HG02870 (cell line): ENCODE measurements around the gene DPYSL3.
"Not testable (repeated sequence)": the region's sequence is repeated elsewhere in the genome, so short reads cannot be mapped to it uniquely, and the experiment has no call there.

Source experiments
- ATAC-seq: cut with Tn5 transposase; IDR thresholded peaks from one replicate; pipeline ENCODE4 v1.9.1; 2021; ENCODE audit warnings: mild to moderate bottlenecking, moderate library complexity; ENCODE audit not compliant: unreplicated experiment

DPYSL3 gene

DNA sequence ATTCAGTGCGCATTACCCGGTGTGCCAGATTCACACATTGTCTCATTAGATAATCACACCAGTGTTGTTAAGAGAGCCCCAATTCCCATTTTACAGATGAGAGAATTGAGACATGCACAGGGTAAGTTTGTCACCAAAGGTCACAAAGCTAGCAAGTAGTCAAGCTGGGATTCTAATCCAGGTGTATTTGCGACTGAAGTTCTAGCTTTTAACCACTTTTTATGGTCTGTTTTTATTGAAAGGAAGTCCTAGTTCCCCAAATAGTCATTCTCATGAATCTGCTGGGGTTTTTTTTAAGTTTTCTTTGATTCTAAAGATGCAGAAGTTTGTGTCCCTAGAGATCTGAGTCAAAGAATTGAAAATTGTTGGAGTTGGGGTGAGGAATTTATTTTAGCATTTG, 136.5 kb downstream of the DPYSL3 start:
- no peak for ATAC-seq

DNA sequence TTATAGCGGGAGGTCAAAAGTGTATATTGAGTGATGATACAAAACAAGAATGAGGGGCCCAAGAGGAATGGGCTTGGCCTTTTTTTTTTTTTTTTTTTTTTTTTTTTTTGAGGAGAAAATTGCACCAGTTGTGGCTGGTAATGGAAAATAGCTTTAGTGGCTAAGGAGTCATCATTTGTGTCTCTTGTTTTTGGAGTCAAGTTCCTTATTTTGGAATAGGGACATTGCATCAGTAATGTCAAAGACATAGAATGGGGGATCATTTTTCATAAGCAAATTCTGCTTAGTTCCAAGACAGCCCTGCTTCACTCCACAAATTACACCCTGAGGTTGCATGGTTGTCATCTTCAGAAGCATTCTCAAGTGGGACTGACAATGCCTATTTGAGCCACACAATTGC, 137.7 kb downstream of the DPYSL3 start:
- ATAC-seq = no peak

DNA sequence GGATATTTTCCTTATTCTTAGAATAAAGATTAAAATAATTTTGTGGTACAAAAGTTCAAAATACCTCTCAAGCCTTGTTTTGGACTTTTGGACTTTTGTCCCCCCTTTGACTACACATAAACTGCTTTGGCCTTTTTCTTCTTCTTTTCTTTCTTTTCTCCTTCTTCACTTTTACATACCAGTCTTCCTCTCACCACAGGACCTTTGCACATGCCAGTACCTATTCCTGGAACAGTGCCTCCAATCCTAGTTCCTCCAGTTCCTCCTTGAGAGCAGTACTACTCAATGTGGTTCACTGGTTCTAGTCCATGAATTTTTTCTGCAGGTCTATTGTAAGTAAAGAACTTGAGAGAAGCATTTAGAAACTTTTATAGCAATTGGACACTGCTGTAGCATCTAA, 138.6 kb downstream of the DPYSL3 start:
- no peak for ATAC-seq

DNA sequence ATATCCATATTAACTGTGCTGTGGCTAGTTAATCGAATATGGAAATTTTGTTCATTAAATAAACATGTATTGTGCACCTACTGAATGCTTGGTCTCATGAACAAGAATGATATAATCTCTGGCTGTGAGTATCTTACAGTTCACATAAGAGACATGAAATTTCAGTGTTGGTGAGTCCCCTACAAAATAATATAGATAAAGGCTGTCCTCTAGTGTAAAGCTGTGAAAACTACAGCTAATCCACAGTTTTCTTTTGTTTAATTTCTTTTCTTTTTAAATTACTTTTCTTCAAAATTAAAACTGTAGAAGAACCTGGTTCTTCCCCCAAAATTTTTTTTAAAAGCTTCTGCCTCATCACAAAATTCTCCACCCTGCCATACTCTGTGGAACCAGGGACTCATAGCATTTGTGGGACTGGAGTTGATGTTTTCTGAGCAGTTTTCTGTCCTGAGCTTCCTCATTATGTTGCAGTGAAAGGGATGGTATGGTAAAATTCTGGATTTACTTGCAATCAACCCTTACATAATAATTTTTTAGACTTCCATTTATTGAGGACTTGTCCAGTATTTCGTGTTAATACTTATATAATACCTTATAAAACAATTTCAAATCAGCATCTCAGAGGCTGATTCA, 140.0 kb downstream of the DPYSL3 start:
- no peak for ATAC-seq

DNA sequence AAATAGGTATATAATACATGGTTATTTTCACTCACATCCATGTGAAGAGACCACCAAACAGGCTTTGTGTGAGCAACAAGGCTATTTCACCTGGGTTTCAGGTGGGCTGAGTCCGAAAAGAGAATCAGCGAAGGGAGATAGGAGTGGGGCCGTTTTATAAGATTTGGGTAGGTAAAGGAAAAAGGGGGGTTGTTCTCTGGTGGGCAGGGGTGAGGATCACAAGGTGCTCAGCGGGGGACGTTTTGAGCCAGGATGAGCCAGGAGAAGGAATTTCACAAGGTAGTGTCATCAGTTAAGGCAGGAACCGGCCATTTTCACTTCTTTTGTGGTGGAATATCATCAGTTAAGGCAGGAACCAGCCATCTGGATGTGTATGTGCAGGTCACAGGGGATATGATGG, 142.5 kb downstream of the DPYSL3 start:
- ATAC-seq = not testable (repeated sequence)

DNA sequence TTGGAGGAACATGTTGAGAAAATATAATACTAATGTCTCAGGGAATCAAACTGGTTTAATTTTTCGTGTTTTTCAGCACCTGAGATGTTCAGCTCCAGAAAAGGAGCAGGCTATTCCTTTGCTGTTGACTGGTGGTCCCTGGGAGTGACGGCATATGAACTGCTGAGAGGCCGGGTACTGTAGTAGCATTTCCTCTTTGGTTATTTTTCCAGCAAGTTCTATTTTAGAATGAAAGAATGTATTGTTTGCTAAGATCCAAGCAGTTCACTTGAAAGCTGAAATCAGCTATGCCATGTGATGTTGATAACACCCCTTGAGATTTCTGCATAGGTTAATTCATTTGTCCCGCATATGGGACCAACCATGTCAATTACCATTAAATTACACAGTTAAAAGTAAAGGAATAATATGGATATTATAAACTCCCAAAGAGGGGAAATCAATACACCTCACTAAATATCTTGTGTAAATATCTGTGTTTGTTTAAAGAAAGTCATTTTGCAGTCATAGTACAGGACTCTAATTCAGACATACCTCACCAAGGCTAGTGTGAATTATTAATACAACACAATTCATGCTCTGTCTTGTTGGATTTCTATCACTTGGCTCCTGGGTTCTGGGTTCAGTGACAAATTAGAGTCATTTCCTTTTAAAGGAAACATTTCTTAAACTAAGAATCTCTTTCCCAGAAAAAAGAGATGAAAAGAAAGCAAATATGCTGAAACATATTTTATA, 148.3 kb downstream of the DPYSL3 start:
- no peak for ATAC-seq

DNA sequence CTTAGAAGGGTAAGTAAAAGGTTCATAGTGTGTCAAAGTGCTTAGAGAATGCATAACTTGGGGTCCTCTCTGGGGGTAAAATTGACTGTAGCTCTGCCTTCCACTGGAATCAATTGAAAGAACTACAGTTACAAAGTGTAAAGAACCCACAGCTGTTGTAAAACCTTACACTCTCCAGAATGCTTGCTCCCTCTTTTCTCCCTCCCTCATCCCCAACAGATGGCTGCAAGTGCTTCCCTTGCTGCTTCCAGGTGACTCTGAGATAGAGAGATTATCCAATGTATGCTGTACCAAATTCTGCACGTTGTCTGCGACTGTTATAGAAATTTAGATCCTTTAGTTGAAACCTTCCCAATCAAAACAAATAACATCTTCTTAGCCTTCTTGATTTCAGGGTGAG, 149.1 kb downstream of the DPYSL3 start:
- no peak for ATAC-seq

DNA sequence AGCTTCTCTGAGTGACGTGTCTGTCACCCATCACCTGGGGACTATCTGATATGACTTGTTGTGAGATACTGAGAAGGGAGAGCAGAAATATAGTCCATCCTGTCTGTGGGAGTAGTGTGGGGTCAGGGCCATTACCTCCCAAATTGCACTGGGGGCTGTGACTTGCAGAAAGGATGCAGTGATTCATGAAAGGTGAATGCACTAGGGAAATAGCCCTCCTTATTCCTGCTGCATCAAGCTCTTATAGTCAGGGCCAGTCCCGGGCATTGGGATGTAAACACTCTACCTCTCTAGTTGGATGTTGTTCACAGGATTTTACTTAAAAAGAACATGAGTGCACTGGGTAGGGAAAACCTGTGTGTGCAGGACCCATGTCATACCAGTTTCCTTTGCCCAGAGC, 150.3 kb downstream of the DPYSL3 start:
- ATAC-seq = no peak

DNA sequence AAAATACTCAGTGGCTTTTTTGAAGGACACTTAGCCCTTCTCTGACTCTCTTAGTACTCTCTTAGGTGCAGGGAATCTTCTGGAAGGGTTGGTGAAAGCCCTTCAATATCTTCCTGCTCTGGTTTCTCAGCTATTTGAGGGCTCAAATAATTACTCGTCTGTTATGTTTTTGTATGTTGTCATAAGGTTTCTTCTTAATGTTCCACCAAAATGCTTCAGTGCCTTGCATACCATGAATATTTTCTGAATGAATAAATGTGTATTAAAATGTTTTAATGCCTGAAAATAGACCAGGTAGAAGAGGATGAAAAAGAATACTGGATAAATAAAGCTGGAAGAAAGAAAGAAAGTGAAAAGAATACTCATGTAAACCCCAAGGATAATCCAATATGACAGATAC, 150.8 kb downstream of the DPYSL3 start:
- no peak for ATAC-seq

DNA sequence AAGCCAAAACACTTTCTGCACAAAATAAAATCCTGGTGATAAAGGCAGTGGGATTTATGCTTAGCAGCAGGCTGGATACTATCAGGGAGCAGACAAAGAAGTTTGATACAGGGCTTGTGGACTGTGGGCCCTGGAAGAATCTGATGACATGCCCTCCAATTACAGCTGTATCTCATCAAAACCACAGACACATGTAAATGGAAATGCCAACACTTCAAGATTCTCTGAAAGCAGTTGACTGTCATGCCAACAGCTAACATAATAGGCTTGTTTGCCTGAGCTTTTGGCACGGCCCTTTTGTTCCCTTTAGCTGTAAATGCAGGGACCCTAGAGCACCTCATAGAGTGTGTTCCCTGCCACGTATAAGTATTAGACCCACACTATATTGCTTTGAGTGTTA, 160.6 kb downstream of the DPYSL3 start:
- no peak for ATAC-seq

DNA sequence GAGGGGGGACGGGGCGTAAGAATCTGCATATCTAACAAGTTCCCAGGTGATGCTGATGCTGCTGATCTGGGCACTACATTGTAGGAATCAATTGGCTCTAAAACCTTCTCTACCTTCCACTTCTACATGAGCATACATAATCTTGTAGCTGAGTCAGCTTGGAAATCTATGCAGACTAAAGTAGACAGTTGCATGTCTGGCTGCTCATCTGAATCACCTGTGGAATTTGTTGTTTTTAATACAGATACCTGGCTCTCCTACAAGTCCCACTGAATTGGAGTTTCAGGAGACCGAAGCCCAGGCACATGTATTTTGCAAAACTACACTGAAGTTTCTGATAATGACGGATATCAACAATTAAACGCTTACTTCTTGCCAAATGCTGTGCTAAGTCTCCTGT, 161.4 kb downstream of the DPYSL3 start:
- ATAC-seq = no peak

DNA sequence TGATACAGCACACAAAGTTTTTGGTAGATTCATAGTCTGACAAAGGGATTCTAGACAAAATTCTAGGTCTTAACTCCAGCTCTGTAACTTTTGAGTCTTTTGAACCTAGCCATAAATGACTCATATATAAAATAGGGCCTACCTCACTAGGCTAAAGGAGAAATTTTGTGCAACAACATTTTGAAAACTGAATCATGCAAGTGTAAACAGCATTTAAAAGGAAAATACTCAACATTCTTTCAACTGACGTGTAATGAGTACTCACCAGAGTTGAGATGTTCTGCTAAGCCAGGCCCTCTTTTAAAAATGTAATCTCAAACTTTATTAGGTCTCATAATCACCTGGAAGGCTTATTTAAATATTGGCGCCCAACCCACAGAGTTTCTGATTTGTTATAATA, 161.8 kb downstream of the DPYSL3 start:
- no peak for ATAC-seq

DNA sequence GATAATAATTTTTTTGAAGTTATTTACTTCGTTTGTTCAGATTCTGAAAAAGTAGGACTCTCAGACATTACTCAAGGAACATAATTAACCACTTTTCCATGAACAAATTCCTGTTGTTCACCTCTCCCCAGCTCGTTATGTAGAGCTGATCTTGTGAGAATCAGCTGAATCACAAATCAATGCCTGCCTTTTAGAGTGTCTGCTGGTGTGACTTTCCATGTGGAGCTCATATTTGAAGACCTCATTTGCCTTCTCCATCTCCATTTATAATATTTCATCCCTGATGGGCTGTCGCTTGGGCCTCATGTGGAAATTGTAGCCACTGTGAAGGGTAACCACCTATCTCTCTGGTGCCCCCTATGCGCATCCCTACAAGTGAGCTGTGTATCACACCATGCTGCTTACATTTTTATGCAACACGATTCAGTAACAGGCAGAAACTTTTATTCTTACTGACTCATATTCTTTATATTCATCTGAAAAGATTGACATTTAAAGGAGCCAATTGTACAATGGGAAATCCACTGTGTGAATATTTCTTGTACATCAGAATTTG, 163.8 kb downstream of the DPYSL3 start:
- ATAC-seq = no peak

DNA sequence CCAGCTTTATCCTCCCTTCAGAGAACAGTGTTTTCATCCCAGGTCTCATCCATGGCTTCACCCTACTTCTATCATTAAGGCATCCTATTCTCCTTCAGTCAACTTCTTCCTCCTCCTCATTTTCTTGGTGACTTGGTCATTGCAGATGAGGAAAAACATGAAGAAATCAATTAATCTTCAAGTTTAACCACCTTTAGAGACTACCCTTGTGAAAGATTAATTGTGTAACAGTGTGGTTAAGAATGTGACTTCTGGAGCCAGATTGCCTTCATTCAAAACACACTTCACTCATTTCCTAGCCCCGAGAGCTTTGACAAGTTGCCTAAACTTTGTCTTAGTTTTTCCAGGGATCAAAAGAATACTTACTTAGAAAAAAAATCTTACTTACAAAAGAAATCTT, 165.0 kb downstream of the DPYSL3 start:
- no peak for ATAC-seq

DNA sequence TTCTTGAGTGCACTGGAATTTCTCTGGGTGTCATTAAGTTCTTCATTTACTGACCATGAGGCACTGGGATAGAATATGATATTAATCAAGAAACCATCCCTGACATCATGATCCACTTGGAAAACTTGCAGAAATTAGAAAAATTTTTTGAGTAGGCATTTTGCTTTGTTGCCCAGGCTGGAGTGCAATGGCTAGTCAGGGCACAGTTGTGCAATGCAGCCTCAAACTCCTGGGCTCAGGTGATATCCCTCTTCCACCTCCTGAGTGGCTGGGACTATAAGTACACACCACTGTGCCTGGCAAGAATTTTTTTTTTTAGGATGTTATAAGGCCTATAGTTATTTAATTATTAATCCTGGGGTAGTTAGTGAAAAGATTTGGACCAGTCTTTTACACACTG, 168.5 kb downstream of the DPYSL3 start:
- ATAC-seq = no peak

DNA sequence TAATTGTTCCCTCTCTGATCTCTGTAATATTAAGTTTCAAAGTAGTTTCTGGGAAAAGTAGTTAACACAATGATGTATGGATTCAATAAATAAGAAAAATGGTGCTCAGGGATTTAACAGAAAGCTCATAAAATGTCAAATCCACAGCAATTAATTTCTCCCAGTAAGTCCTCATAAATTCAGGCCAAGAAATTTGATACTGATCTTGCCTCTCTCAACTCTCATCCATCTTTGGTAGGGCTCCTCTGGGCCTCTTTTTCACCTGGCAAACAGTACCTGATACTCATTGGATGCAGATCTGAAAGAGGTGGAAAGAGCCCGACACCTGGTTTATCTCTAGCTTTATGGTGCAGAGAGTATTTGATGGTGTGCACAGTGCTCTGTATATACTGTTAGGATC, 168.9 kb downstream of the DPYSL3 start:
- no peak for ATAC-seq
